ENCODE measurements around the gene MYO5B. TPM values are rescaled to one million over a fixed set of nuclear protein-coding genes. Genes with fewer than 3 reads are reported as not detected.

MYO5B gene
- total RNA-seq, 2 donors from 2014 or later = 106 to 132 TPM

- Histone ChIP-seq H3K9ac (ENCODE audit: low read depth in 2 of 2, low read length in 2 of 2) (no peak overlapping the region), H3K9me3 (no peaks in the 10 kb centered on the region), H3K27me3 (no peaks in the 10 kb centered on the region), H3K27ac (no peak overlapping the region), H3K36me3 (no peaks in the 10 kb centered on the region), H3K4me1 (peaks cover 19% of the 10 kb centered on the region), H3K4me3 (no peak overlapping the region)
- no peak for TF ChIP-seq CTCF (IDR thresholded peaks at IDR 0.05)
- DNase-seq = no peak
- intact Hi-C loops (cut with DNase I) = no loop called here
Measured at GRCh38 chr18:50161597-50162205, 33.2 kb downstream of the MYO5B start.

- no peak for DNase-seq
- Histone ChIP-seq H3K4me3 (no peak overlapping the region), H3K4me1 (peaks cover 19% of the 10 kb centered on the region), H3K27me3 (no peaks in the 10 kb centered on the region), H3K9me3 (no peaks in the 10 kb centered on the region), H3K27ac (peak overlapping the region; percentile 74), H3K36me3 (no peaks in the 10 kb centered on the region), H3K9ac (ENCODE audit: low read depth in 2 of 2, low read length in 2 of 2) (peak overlapping the region in 1 of 2 donors; percentile 62)
- intact Hi-C loops (cut with DNase I) = no loop called here
- no peak for TF ChIP-seq CTCF (IDR thresholded peaks at IDR 0.05)
Measured at GRCh38 chr18:50159654-50160046, 35.3 kb downstream of the MYO5B start.

GRCh38 chr18:50158866-50159653, 35.9 kb downstream of the MYO5B start:
- TF ChIP-seq CTCF (IDR thresholded peaks at IDR 0.05) = no peak
- Histone ChIP-seq H3K9ac (ENCODE audit: low read depth in 2 of 2, low read length in 2 of 2) (peak overlapping the region in 1 of 2 donors; percentile 62), H3K9me3 (no peaks in the 10 kb centered on the region), H3K4me3 (no peak overlapping the region), H3K27me3 (no peaks in the 10 kb centered on the region), H3K27ac (peak overlapping the region; percentile 74), H3K4me1 (peaks cover 19% of the 10 kb centered on the region), H3K36me3 (no peaks in the 10 kb centered on the region)
- intact Hi-C loops (cut with DNase I) = no loop called here
- peak; percentile 78 for DNase-seq

GRCh38 chr18:50155406-50155805, 39.5 kb downstream of the MYO5B start:
- no peak overlapping the region for H3K4me3 ChIP-seq
- no peak for DNase-seq
- intact Hi-C loops (cut with DNase I) = no loop called here
- no peaks in the 10 kb centered on the region for H3K9me3 ChIP-seq
- no peak for TF ChIP-seq CTCF (IDR thresholded peaks at IDR 0.05)
- no peaks in the 10 kb centered on the region for H3K27me3 ChIP-seq
- peaks cover 15% of the 10 kb centered on the region for H3K4me1 ChIP-seq
- no peak overlapping the region for H3K27ac ChIP-seq
- no peaks in the 10 kb centered on the region for H3K36me3 ChIP-seq
- H3K9ac ChIP-seq (ENCODE audit: low read depth in 2 of 2, low read length in 2 of 2) = no peak overlapping the region

- no peak overlapping the region for H3K27ac ChIP-seq
Measured at GRCh38 chr18:50154420-50154819, 40.5 kb downstream of the MYO5B start.

More at GRCh38 chr18:50154420-50154819, 40.5 kb downstream of the MYO5B start:
- Histone ChIP-seq H3K9me3 (no peaks in the 10 kb centered on the region), H3K36me3 (no peaks in the 10 kb centered on the region), H3K4me1 (peaks cover 8% of the 10 kb centered on the region), H3K4me3 (no peak overlapping the region), H3K27me3 (no peaks in the 10 kb centered on the region), H3K9ac (ENCODE audit: low read depth in 2 of 2, low read length in 2 of 2) (no peak overlapping the region)
- TF ChIP-seq CTCF (IDR thresholded peaks at IDR 0.05) = no peak
- DNase-seq = no peak
- intact Hi-C loops (cut with DNase I) = no loop called here

Measured in colonic mucosa (tissue), 4 donors.